Kidney (tissue), 14 donors: ENCODE data around the gene KCNC3. TPM values are rescaled to one million over a fixed set of nuclear protein-coding genes. Genes with fewer than 3 reads are reported as not detected.

Experiments used
- DNase-seq, 5 donors: peaks; one replicate each; pipeline ENCODE4 v3.0.0-alpha.2; 2013 to 2020
- FAIRE-seq: peaks from 2 replicates; lab custom pipeline; 2012; peaks lifted over from hg19 to GRCh38; lab: Jason Lieb, UNC
- H3K27ac ChIP-seq, 2 donors: one replicate each; pipeline ENCODE4 v1.7.0; 2013; ENCODE audit warnings: low read depth in 2 of 2, low read length in 2 of 2, inconsistent platforms in 1 of 2
- H3K27me3 ChIP-seq: one replicate; pipeline ENCODE4 v1.7.1; 2013; ENCODE audit warnings: low read length, inconsistent platforms; ENCODE audit not compliant: control insufficient read depth, insufficient read depth
- H3K36me3 ChIP-seq, 3 donors: one replicate each; pipeline versions ENCODE4 v1.7.0 to v1.7.1; 2013; ENCODE audit warnings: low read length in 3 of 3, control low read depth in 1 of 3, inconsistent platforms in 1 of 3; ENCODE audit not compliant: insufficient read depth in 3 of 3, control insufficient read depth in 2 of 3
- H3K4me1 ChIP-seq, 3 donors: one replicate each; pipeline versions ENCODE4 v1.7.0 to v1.7.1; 2013; ENCODE audit warnings: low read length in 3 of 3, inconsistent platforms in 1 of 3, low read depth in 1 of 3; ENCODE audit not compliant: control insufficient read depth in 2 of 3, insufficient read depth in 2 of 3
- H3K4me3 ChIP-seq, 3 donors: one replicate each; pipeline versions ENCODE4 v1.7.0 to v1.8.1; 2013; ENCODE audit warnings: low read length in 3 of 3, control low read depth in 1 of 3, inconsistent platforms in 1 of 3
- H3K9ac ChIP-seq, 3 donors: one replicate each; pipeline versions ENCODE4 v1.7.0 to v1.7.1; 2013; ENCODE audit warnings: low read length in 3 of 3, control low read depth in 1 of 3, inconsistent platforms in 1 of 3
- H3K9me3 ChIP-seq, 3 donors: one replicate each; pipeline versions ENCODE4 v1.7.0 to v1.7.1; 2013; ENCODE audit warnings: low read length in 3 of 3, control low read depth in 1 of 3, inconsistent platforms in 1 of 3; ENCODE audit not compliant: control insufficient read depth in 2 of 3, insufficient read depth in 1 of 3
- CTCF ChIP-seq: IDR thresholded peaks from 3 replicates; pipeline ENCODE4 v1.5.1; 2012; ENCODE audit warnings: mild to moderate bottlenecking, moderate library complexity, borderline replicate concordance; ENCODE audit not compliant: insufficient read depth; ENCODE audit errors: extremely low read depth
- intact Hi-C: fragments of 100-400 bp; cut with DNase I; formaldehyde crosslinking; loops from one replicate; pipeline ENCODE4 v1.11.1; 2022
- polyA plus RNA-seq: library from polyadenylated mRNA; stranded (reverse); fragments of 350-450 nt; fragmentation: Illumina TruSeq; extraction: RNeasy Lipid Tissue Mini Kit (QIAGEN cat#74804); gene quantifications from one replicate; pipeline ENCODE4 v1.2.3, GENCODE V29; 2014; ENCODE audit warnings: low read depth, low replicate concordance; ENCODE audit not compliant: insufficient read depth
- total RNA-seq: library from RNA; stranded (reverse); fragmentation: NEBNext Ultra II Directional; extraction: Animal tissue kit (Norgen Biotek cat#: 25700); gene quantifications from one replicate; pipeline ENCODE4 v1.2.1, GENCODE V29; 2021
- donor health status: control.
- donor health status: control.
- donor health status: control.
- donor health status: control.
- donor health status: control.
- donor health status: DM: yes; HTN: yes; CAD: no.
- donor health status: Normal renal cell carcinoma (clear cell type).

Gene KCNC3
- total and polyA plus RNA-seq, 2 donors from 2014 or later: 9.1 to 31.0 TPM

GRCh38 chr19:50377517-50377916 is 48.3 kb upstream of the KCNC3 start:
- intact Hi-C loops: no loop called here
- no peak overlapping the region for H3K4me3 ChIP-seq

GRCh38 chr19:50377051-50377461 is 47.9 kb upstream of the KCNC3 start:
- Histone ChIP-seq H3K27me3 (no peaks in the 10 kb centered on the region), H3K9me3 (no peaks in the 10 kb centered on the region), H3K9ac (no peak overlapping the region), H3K36me3 (peaks cover 0 to 32% (median 18%) of the 10 kb centered on the region in 3 donors), H3K27ac (no peak overlapping the region), H3K4me3 (no peak overlapping the region), H3K4me1 (no peaks in the 10 kb centered on the region)
- intact Hi-C loops: no loop called here
- no peak for TF ChIP-seq CTCF
- FAIRE-seq (no peak), DNase-seq (peak in 2 of 5 donors; percentile 29 to 88)

More at GRCh38 chr19:50377517-50377916, 48.3 kb upstream of the KCNC3 start:
- H3K36me3 ChIP-seq: peaks cover 0 to 32% (median 18%) of the 10 kb centered on the region in 3 donors
- FAIRE-seq: no peak
- H3K4me1 ChIP-seq: no peaks in the 10 kb centered on the region
- H3K27me3 ChIP-seq: no peaks in the 10 kb centered on the region
- no peak for TF ChIP-seq CTCF
- no peak overlapping the region for H3K9ac ChIP-seq
- peak in 1 of 5 donors; percentile 62 for DNase-seq
- H3K9me3 ChIP-seq: no peaks in the 10 kb centered on the region
- H3K27ac ChIP-seq: no peak overlapping the region

- TF ChIP-seq CTCF: no peak
- DNase-seq: peak; percentile 96 to 98 (median 98)
- peak within 1 kb of the TSS; percentile 79 to 100 (median 98) for H3K9ac ChIP-seq
- FAIRE-seq: peak; percentile 82
- intact Hi-C loops: no loop called here
- H3K36me3 ChIP-seq: peaks cover 0 to 32% (median 18%) of the 10 kb centered on the region in 3 donors
- H3K9me3 ChIP-seq: no peaks in the 10 kb centered on the region
- peak within 1 kb of the TSS; percentile 96 to 99 for H3K27ac ChIP-seq
- no peaks in the 10 kb centered on the region for H3K4me1 ChIP-seq
- H3K27me3 ChIP-seq: no peaks in the 10 kb centered on the region
- peak within 1 kb of the TSS; percentile 87 to 95 (median 93) for H3K4me3 ChIP-seq
These were observed 47.2 kb upstream of the KCNC3 start, which contains the start of gene NR1H2 for GRCh38 chr19:50376166-50377050. Gene NR1H2, plus strand, starts transcription at chr19:50376457. Its CDS starts 1,149 bp downstream, at chr19:50377606.
